H1 (cell line): Measurements from ENCODE around the gene RSKR.

Experiments used
- ATF2 ChIP-seq: IDR thresholded peaks from 2 replicates; pipeline ENCODE4 v1.6.1; 2012; ENCODE audit warnings: low read length, inconsistent platforms
- CTCF ChIP-seq, 3 experiments: IDR thresholded peaks; 1 replicate in 2 of 3; 2 replicates in 1 of 3; pipeline versions ENCODE4 v1.5.1 to v1.6.1; 2011; ENCODE audit warnings: low read length in 3 of 3, mild to moderate bottlenecking in 3 of 3, inconsistent platforms in 2 of 3, low read depth in 1 of 3, moderate library complexity in 1 of 3; ENCODE audit not compliant: insufficient read depth in 1 of 3; ENCODE audit errors: control extremely low read depth in 1 of 3
- JUND ChIP-seq: IDR thresholded peaks from 2 replicates; pipeline ENCODE4 v1.6.1; 2011; ENCODE audit warnings: mild to moderate bottlenecking, improper control_type of control experiment, low read length
- MAX ChIP-seq: IDR thresholded peaks from 2 replicates; pipeline ENCODE4 v1.6.1; 2012; ENCODE audit warnings: inconsistent platforms
- NRF1 ChIP-seq: IDR thresholded peaks from 2 replicates; pipeline ENCODE4 v1.6.1; 2011; ENCODE audit warnings: mild to moderate bottlenecking, low read depth, low read length, improper control_type of control experiment
- POLR2A ChIP-seq, 2 experiments: IDR thresholded peaks; 1 replicate in 1 of 2; 2 replicates in 1 of 2; pipeline ENCODE4 v1.6.1; 2011; ENCODE audit warnings: low read depth in 2 of 2, low read length in 2 of 2, mild to moderate bottlenecking in 2 of 2; ENCODE audit errors: control extremely low read depth in 1 of 2
- POLR2AphosphoS5 ChIP-seq: IDR thresholded peaks from 2 replicates; pipeline ENCODE4 v1.6.1; 2011; ENCODE audit warnings: low read depth, low read length
- SAP30 ChIP-seq: fragments of 300-600 bp; sonication (generic); IDR thresholded peaks from 2 replicates; pipeline ENCODE4 v1.7.1; 2012; ENCODE audit warnings: low read length, moderate library complexity, mild to moderate bottlenecking, inconsistent platforms; ENCODE audit not compliant: insufficient read depth, insufficient replicate concordance
- SIX5 ChIP-seq: IDR thresholded peaks from 2 replicates; pipeline ENCODE4 v1.6.1; 2011; ENCODE audit warnings: mild to moderate bottlenecking, low read depth, low read length
- USF2 ChIP-seq: IDR thresholded peaks from 2 replicates; pipeline ENCODE4 v1.6.1; 2011; ENCODE audit warnings: low read length, improper control_type of control experiment
- YY1 ChIP-seq: IDR thresholded peaks from 2 replicates; pipeline ENCODE4 v1.6.1; 2011; ENCODE audit warnings: low read depth, mild to moderate bottlenecking, low read length

GRCh38 chr17:28622186-28622585 lies 8.2 kb upstream of the RSKR start:
- TF ChIP-seq ATF2 (no peak), CTCF (IDR thresholded peaks at IDR 0.05; ENCODE audit: control extremely low read depth in 1 of 3, insufficient read depth in 1 of 3, low read depth in 1 of 3, low read length in 3 of 3) (no peak), MAX (no peak), NRF1 (no peak), SIX5 (no peak), POLR2A (IDR thresholded peaks at IDR 0.05; ENCODE audit: control extremely low read depth in 1 of 2, low read depth in 2 of 2, low read length in 2 of 2) (no peak), POLR2AphosphoS5 (no peak), JUND (no peak), SAP30 (no peak), YY1 (no peak), USF2 (no peak)
